SK-N-SH treated with all-trans-retinoic acid at 6 μM for 48 hours (cell line): Measurements from ENCODE around the gene COL23A1.

Experiments used
- ATAC-seq: fragments of 200-7000 bp; cut with Tn5 transposase; 3 replicates; pipeline ENCODE4 v1.9.1; 2020; ENCODE audit warnings: mild to moderate bottlenecking, moderate library complexity
- ARNTL ChIP-seq: fragments of 450-650 bp; formaldehyde crosslinking; IDR thresholded peaks from 2 replicates; pipeline ENCODE4 v1.5.0; 2020; ENCODE audit warnings: low read depth, mild to moderate bottlenecking, moderate library complexity, borderline replicate concordance
- BACH2 ChIP-seq: fragments of 250-450 bp; sonication (Bioruptor Pico); IDR thresholded peaks from 2 replicates; pipeline ENCODE4 v1.9.0; 2021; ENCODE audit warnings: mild to moderate bottlenecking, borderline replicate concordance
- CREB5 ChIP-seq: fragments of 250-450 bp; sonication (Bioruptor Pico); IDR thresholded peaks from 2 replicates; pipeline ENCODE4 v1.5.1; 2020; ENCODE audit warnings: low read depth, mild to moderate bottlenecking, moderate library complexity
- CSDC2 ChIP-seq: fragments of 250-450 bp; sonication (Bioruptor Pico); IDR thresholded peaks from 2 replicates; pipeline ENCODE4 v1.5.0; 2020; ENCODE audit warnings: mild to moderate bottlenecking, moderate library complexity
- CSRNP3 ChIP-seq: fragments of 250-450 bp; sonication (Bioruptor Pico); IDR thresholded peaks from 2 replicates; pipeline ENCODE4 v1.5.1; 2021; ENCODE audit warnings: mild to moderate bottlenecking, moderate library complexity
- ESRRG ChIP-seq: fragments of 250-450 bp; sonication (Bioruptor Pico); IDR thresholded peaks from 2 replicates; pipeline ENCODE4 v1.6.1; 2021; ENCODE audit warnings: mild to moderate bottlenecking
- GLIS3 ChIP-seq: fragments of 250-450 bp; sonication (Bioruptor Pico); IDR thresholded peaks from 2 replicates; pipeline ENCODE4 v1.5.0; 2020; ENCODE audit warnings: mild to moderate bottlenecking, moderate library complexity
- ISL1 ChIP-seq: fragments of 250-450 bp; sonication (Bioruptor Pico); IDR thresholded peaks from 2 replicates; pipeline ENCODE4 v2.1.2; 2022; ENCODE audit warnings: mild to moderate bottlenecking, moderate library complexity
- OSR1 ChIP-seq: fragments of 250-450 bp; sonication (Bioruptor Pico); IDR thresholded peaks from 2 replicates; pipeline ENCODE4 v1.8.0; 2022; ENCODE audit warnings: moderate library complexity, mild to moderate bottlenecking, inconsistent platforms
- PATZ1 ChIP-seq: fragments of 250-450 bp; sonication (Bioruptor Pico); IDR thresholded peaks from 2 replicates; pipeline ENCODE4 v1.8.0; 2020; ENCODE audit warnings: mild to moderate bottlenecking, moderate library complexity, borderline replicate concordance
- POU6F1 ChIP-seq: fragments of 250-450 bp; sonication (Bioruptor Pico); IDR thresholded peaks from 2 replicates; pipeline ENCODE4 v1.8.0; 2021; ENCODE audit warnings: low read depth, mild to moderate bottlenecking, moderate library complexity, borderline replicate concordance
- PPARA ChIP-seq: fragments of 250-450 bp; sonication (Bioruptor Pico); IDR thresholded peaks from 2 replicates; pipeline ENCODE4 v1.5.0; 2020; ENCODE audit warnings: mild to moderate bottlenecking, borderline replicate concordance
- RARB ChIP-seq: fragments of 250-450 bp; sonication (Bioruptor Pico); IDR thresholded peaks from 2 replicates; pipeline ENCODE4 v1.8.0; 2021; ENCODE audit warnings: mild to moderate bottlenecking, moderate library complexity
- SNAI2 ChIP-seq: fragments of 250-450 bp; sonication (Bioruptor Pico); IDR thresholded peaks from 2 replicates; pipeline ENCODE4 v1.5.0; 2020; ENCODE audit warnings: mild to moderate bottlenecking, moderate library complexity
- TOX ChIP-seq: fragments of 250-450 bp; sonication (Bioruptor Pico); IDR thresholded peaks from 2 replicates; pipeline ENCODE4 v1.8.0; 2021; ENCODE audit warnings: mild to moderate bottlenecking, moderate library complexity, borderline replicate concordance
- TSHZ2 ChIP-seq: fragments of 250-450 bp; sonication (Bioruptor Pico); IDR thresholded peaks from 2 replicates; pipeline ENCODE4 v1.5.0; 2020; ENCODE audit warnings: mild to moderate bottlenecking, moderate library complexity
- ZFP3 ChIP-seq: fragments of 250-450 bp; sonication (Bioruptor Pico); IDR thresholded peaks from 2 replicates; pipeline ENCODE4 v1.5.0; 2020; ENCODE audit warnings: mild to moderate bottlenecking, moderate library complexity
- ZFP30 ChIP-seq: fragments of 450-650 bp; formaldehyde crosslinking; IDR thresholded peaks from 2 replicates; pipeline ENCODE4 v1.5.0; 2022; ENCODE audit warnings: mild to moderate bottlenecking, moderate library complexity
- ZNF565 ChIP-seq: fragments of 450-650 bp; formaldehyde crosslinking; conservative IDR thresholded peaks from 2 replicates; pipeline ENCODE4 v1.5.0; 2020; ENCODE audit warnings: low read depth, mild to moderate bottlenecking, moderate library complexity
- ZNF8 ChIP-seq: fragments of 450-650 bp; formaldehyde crosslinking; IDR thresholded peaks from 2 replicates; pipeline ENCODE4 v1.5.0; 2020; ENCODE audit warnings: mild to moderate bottlenecking, moderate library complexity

The COL23A1 gene

GRCh38 chr5:178413988-178414387 lies 176.2 kb downstream of the COL23A1 start:
- no peak for ATAC-seq
- no peak for TF ChIP-seq ZNF565 (CRISPR knock-in tag)
- TF ChIP-seq TOX (CRISPR knock-in tag) = no peak
- TF ChIP-seq BACH2 (CRISPR knock-in tag) = no peak
- TF ChIP-seq ZNF8 (CRISPR knock-in tag) = no peak
- TF ChIP-seq CREB5 = no peak
- TF ChIP-seq PATZ1 (CRISPR knock-in tag) = no peak
- TF ChIP-seq CSDC2 (CRISPR knock-in tag) = no peak
- TF ChIP-seq POU6F1 = no peak
- no peak for TF ChIP-seq CSRNP3 (CRISPR knock-in tag)
- no peak for TF ChIP-seq ZFP30 (CRISPR knock-in tag)
- no peak for TF ChIP-seq PPARA (CRISPR knock-in tag)

GRCh38 chr5:178411083-178411482 lies 179.1 kb downstream of the COL23A1 start:
- no peak for TF ChIP-seq PPARA (CRISPR knock-in tag)
- no peak for TF ChIP-seq CSRNP3 (CRISPR knock-in tag)
- no peak for TF ChIP-seq POU6F1
- TF ChIP-seq CREB5 = no peak
- TF ChIP-seq CSDC2 (CRISPR knock-in tag) = no peak
- TF ChIP-seq OSR1 (CRISPR knock-in tag) = no peak
- TF ChIP-seq ZNF565 (CRISPR knock-in tag) = no peak
- no peak for TF ChIP-seq TSHZ2 (CRISPR knock-in tag)
- no peak for TF ChIP-seq RARB (CRISPR knock-in tag)
- TF ChIP-seq SNAI2 (CRISPR knock-in tag) = no peak
- TF ChIP-seq ARNTL (CRISPR knock-in tag) = no peak
- TF ChIP-seq ZNF8 (CRISPR knock-in tag) = no peak
- TF ChIP-seq ZFP30 (CRISPR knock-in tag) = no peak
- no peak for TF ChIP-seq ISL1 (CRISPR knock-in tag)
- TF ChIP-seq ZFP3 (CRISPR knock-in tag) = no peak
- TF ChIP-seq BACH2 (CRISPR knock-in tag) = no peak
- no peak for TF ChIP-seq GLIS3 (CRISPR knock-in tag)
- TF ChIP-seq ESRRG (CRISPR knock-in tag) = no peak
- TF ChIP-seq, all 23 proteins: peak for 0
- ATAC-seq = no peak
